ENCODE measurements around the gene CAMK1D.
"Not testable (repeated sequence)": the region's sequence is repeated elsewhere in the genome, so short reads cannot be mapped to it uniquely, and the experiment has no call there.

CAMK1D gene

DNA sequence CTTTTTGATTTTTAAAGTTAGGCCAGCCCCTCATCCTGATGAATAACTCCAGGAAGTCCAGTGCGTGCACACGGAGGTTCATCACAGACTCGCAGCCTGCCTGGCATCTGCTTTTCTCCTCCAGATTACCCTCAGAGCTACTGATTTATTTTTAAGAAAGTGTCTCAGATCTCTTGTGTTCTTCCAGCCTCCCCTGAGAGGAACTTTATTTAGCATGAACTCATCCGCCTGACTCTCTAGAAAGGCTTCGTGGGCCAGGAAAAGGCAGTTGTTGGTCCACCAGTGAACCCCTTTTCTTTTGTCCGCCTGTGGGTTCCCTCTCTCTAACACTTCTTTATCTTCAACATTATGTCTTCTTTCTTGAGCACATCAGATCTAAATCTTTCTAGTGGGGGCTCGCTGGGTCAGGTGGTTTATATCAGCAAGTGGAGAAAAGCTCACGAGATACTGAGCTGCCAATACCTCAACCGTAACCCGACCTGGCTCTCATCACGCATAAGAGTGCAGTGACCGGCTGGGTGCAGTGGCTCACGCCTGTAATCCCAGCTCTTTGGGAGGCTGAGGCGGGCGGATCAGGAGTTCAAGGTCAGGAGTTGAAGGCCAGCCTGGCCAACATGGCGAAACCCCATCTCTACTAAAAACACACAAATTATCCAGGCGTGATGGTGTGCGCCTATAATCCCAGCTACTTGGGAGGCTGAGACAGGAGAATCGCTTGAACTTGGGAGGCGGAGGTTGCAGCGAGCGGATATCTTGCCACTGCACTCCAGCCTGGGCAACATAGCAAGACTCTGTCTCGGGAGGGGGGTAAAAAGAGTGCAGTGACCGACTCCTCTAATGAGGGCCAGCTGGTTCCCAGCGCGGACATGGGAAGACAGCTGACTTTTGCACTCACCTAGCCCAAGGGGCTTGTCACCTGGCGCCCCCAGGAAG is 489.9 kb downstream of the CAMK1D start:
- DNase-seq: no peak

DNA sequence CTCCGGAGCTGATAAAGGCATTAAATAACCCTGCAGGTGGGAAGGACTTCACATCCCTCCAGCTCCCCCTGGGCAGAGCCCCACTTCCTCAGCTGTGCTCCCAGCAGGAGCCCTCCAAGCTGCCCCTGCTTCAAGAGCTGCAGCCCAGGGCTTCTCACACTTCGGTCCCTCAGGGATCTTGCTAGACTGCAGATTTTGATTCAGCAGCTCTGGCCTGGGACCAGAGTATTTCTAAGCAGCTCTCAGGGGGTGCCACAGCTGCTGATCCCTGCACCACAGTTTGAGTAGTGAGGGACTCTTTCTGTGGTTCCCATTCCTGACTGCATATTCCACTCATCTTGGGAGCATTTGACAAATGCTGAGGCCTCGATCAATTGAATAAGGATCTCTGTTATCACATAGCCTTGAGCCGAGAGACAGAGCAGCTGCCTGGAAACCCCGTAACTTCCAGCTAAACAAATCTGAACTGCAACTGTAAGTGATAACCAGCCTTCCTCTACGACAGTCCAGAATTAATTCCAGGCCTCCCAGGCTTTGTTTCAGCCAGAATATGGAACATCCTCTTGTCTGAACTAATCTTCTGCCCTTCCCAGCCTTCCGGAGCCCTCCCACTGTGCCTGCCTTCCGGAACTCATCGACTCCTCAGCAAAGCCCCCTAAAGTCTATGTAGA is 490.7 kb downstream of the CAMK1D start:
- no peak for DNase-seq

GRCh38 chr10:12841426-12841825 is 492.1 kb downstream of the CAMK1D start:
- DNase-seq: no peak

DNA sequence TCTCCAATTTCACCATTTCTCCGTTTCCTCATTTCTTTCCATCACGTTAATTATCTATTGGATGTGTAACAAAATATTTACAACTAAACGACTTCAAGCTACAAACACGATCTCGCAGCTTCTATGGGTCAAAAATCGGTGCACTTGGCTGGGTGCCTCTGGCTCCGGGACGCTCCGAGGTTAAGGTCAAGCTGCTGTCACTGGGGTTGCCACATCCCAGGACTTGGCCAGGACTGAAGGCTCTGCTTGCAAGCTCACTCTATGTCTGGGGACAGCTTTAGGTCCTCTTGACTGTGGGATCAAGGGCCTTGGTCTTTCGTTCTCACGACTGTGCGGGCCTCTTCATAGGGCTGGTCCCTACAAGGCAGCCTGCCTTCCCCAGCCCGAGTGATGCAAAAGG is 492.5 kb downstream of the CAMK1D start:
- DNase-seq: no peak

GRCh38 chr10:12842310-12842709 is 493.0 kb downstream of the CAMK1D start:
- DNase-seq: no peak

- no peak for DNase-seq
Measured at GRCh38 chr10:12843296-12843945, 494.1 kb downstream of the CAMK1D start.

GRCh38 chr10:12844811-12845483 is 495.6 kb downstream of the CAMK1D start:
- no peak for DNase-seq

- DNase-seq: no peak
Measured at GRCh38 chr10:12846718-12847117, 497.4 kb downstream of the CAMK1D start.

DNA sequence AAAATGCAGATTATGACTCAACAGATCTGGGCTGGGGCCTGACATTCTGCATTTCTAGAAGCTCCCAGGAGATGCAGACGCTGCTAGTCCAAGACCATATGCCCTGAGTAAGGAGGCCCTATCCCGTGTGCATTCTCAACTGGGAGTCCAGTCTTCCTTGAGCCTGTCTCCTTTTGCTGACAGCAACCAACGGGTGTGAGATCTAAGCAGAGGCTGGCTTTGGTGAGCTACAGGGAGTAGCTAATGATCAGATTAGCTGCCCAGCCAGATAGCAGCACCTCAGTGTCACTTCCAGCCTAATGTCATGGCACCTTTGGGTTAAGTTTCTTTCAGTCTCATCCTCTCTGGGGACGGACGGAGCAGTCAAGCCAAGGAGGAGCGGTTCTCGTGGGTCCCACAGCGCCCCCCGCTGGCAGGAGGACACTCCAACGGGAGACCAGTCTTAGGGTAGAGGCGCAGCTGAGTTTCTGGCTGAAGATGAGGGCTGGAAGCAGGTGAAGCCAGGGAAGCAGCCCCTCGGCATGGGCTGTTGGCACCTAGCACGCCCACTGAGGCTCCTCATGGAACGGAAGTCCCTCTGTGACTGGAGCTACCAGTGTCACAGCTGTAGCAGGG is 498.1 kb downstream of the CAMK1D start:
- no peak for DNase-seq

- no peak for DNase-seq
Measured at GRCh38 chr10:12848439-12849173, 499.3 kb downstream of the CAMK1D start.

DNA sequence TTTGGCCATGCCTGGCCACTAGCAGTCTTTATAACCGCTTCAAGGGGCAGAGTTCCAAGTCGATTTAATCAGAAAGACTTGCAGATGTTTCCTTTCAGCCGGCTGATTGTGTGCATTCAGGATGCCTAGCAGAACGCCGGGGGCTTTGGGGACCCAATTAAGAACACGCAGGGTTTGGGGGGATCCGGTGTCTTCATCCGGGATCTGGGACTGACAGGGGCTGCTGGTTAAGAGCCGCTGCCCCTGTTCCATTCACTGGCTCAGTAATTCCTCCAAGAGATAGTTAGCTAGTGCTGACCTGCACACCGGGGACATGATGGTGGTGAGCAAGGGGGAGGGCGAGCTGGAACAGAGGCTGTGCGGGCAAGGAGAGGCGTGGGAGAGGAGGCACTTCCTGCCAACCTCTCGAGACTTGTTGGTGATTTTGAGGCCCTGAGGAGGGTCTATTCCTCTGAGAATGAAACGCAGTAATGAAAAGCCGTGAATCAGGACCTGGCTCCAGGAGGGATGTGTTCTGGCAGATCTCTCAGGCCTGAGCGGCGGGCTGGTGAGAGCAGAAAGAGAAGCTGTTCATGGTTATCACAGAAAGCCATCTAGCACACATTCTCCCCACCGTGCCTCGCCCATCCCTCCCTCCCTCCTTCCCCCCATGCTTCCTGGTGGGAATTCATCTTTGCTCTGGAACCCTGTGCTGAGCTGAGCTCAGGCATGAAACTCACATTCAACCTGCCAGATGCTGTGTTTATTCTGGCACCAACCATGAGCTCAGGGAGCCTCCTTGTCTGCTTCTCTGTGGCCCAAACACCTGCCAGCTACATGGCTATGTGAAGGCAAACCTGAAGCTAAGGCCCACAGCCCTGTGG is 500.2 kb downstream of the CAMK1D start:
- no peak for DNase-seq

DNA sequence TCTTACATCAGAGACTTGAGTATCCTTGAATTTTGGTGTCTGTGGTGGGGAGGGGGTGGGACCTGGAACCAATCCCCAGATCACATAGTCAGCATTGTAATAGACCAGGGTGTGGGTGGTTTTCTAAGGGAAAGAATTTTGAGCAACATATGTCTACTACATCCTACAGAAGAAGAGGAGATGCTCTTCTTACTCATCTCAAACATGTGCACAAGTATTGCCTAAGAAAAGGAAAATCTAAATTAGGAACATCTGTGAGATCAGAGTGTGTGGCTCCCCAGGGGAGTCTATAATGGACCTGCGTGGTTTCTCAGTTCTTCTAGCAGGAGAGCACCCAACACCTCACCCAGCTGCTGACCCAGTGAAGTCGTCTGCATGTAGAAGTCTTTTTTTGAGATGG is 503.3 kb downstream of the CAMK1D start:
- DNase-seq: no peak

- no peak for DNase-seq
Measured at GRCh38 chr10:12854988-12855387, 505.6 kb downstream of the CAMK1D start.

DNA sequence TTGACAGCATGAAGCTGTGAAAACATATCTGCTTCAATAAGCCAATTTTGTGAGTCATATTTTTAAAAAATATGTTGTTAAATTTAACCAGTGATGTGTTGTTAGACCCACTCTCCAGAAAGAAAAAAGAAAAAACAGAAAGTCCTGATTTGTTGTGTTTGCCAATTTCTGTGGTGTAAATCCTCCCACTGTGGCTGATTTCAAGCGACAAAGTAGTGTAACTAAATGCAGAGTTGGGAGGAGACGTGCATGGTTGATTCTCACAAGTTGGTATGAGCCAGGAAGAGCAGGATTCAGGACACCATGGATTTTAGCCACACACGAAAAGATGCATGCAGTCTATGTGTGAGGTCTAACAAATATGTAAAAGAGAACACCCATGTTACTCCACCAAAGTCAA is 513.1 kb downstream of the CAMK1D start:
- DNase-seq: no peak

DNA sequence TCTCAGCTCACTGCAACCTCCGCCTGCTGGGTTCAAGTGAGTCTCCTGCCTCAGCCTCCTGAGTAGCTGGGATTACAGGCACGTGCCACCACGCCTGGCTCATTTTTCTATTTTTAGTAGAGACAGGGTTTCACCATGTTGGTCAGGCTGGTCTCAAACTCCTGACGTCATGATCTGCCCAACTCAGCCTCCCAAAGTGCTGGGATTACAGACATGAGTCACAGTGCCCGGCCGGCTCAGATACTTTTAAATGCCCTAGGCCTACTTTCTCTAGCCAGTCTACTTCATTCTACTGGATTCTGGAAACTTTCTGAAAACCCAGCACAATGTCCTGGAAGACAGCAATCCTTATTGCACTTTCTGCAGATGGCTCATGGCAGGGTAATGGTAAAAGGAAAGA is 516.2 kb downstream of the CAMK1D start:
- DNase-seq: not testable (repeated sequence)

GRCh38 chr10:12868229-12868628 is 518.9 kb downstream of the CAMK1D start:
- DNase-seq: no peak

DNA sequence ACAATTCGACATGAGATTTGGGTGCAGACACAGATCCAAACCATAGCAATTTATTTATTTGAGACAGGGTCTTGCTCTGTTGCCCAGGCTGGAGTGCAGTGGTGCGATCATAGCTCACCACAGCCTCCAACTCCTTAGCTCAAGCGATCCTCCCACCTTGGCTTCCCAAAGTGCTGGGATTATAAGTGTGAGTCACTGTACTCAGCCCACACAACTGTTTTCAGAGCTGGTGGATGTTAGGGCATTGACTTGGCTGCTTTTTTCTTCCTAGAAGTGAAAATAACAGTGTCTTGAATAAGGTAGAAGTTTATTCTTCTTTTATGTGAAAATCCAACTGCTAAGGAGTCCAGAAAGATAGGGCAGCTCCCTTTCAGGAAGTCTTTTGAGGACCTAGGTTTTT is 520.1 kb downstream of the CAMK1D start:
- DNase-seq: no peak

DNA sequence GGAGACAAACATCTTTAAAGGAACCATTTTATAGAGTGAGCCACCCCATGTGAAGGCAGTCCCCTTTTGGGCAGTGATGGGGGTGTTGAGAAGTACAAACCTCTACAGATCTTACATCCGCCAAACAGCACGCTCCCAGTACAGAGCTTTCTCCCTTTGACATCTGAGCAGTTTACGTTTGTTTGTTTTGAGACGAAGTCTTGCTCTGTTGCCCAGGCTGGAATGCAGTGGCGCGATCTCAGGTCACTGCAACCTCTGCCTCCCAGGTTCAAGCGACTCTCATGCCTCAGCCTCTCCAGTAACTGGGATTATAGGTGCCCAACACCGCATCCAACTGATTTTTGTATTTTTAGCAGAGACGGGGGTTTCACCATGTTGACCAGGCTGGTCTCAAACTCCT is 523.2 kb downstream of the CAMK1D start:
- no peak for DNase-seq

- no peak for DNase-seq
Measured at GRCh38 chr10:12873172-12873571, 523.8 kb downstream of the CAMK1D start.

- no peak for DNase-seq
Measured at GRCh38 chr10:12874501-12874900, 525.2 kb downstream of the CAMK1D start.

DNA sequence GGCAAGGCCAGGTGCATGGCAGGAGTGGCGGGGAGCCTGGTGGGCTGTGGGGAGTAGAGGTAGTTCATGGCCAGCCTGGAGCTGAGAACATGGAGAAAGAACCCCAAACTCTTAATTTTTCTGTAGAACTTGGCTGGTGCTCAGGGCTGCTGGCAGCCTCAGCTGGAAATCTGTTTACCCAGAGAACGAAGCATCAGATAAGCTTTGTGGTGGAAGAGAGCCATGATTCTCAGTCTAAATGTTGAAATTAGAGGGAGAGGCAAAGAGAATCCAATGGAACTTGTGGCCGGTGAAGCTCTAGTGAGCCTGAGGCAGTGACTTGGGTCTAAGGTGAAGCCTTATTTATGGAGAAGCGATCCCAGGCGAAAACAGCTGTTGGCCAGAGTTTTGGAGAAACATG is 525.8 kb downstream of the CAMK1D start:
- no peak for DNase-seq
